Measurements from ENCODE around the gene HGS. TPM values are rescaled to one million over a fixed set of nuclear protein-coding genes. Genes with fewer than 3 reads are reported as not detected.

The HGS gene
- total and polyA plus RNA-seq, 2 of the 13 experiments (the other 11 are each of a cell fraction or from before 2014, with no cell fraction given) = 73.3 to 78.1 TPM

- no peak for TF ChIP-seq THYN1 (CRISPR knock-in tag; IDR thresholded peaks at IDR 0.05; ENCODE audit: borderline replicate concordance, low read depth)
- TF ChIP-seq MAFK (conservative IDR thresholded peaks at IDR 0.05 in 1 of 2, IDR thresholded peaks at IDR 0.05 in 1 of 2; ENCODE audit: low read length in 2 of 2) = peak; percentile 100
- no peak for TF ChIP-seq ZBTB37 (CRISPR knock-in tag; IDR thresholded peaks at IDR 0.05)
- TF ChIP-seq ZBTB38 (CRISPR knock-in tag; IDR thresholded peaks at IDR 0.05) = 0 out of 2 replicates have a peak, but pooled peaks have one; percentile 55
- TF ChIP-seq ZBTB20 (CRISPR knock-in tag; IDR thresholded peaks at IDR 0.05; ENCODE audit: borderline replicate concordance, low read depth) = 0 out of 2 replicates have a peak, but pooled peaks have one; percentile 31
- peak; percentile 81 for TF ChIP-seq ZNF605 (CRISPR knock-in tag; IDR thresholded peaks at IDR 0.05)
- peak; percentile 65; the same call in 1 of the 2 replicates for TF ChIP-seq TOPORS (CRISPR knock-in tag; IDR thresholded peaks at IDR 0.05)
- TF ChIP-seq ZFP91 (CRISPR knock-in tag; IDR thresholded peaks at IDR 0.05; ENCODE audit: borderline replicate concordance) = peak; percentile 53; the same call in 1 of the 2 replicates
- TF ChIP-seq ZNF552 (CRISPR knock-in tag; IDR thresholded peaks at IDR 0.05; ENCODE audit: borderline replicate concordance) = no peak
- TF ChIP-seq ZMYM4 (CRISPR knock-in tag; IDR thresholded peaks at IDR 0.05) = no peak
- peak; percentile 55; the same call in 1 of the 2 replicates for TF ChIP-seq ZSCAN25 (CRISPR knock-in tag; IDR thresholded peaks at IDR 0.05)
- peak; percentile 37; the same call in 1 of the 2 replicates for TF ChIP-seq ZNF598 (CRISPR knock-in tag; IDR thresholded peaks at IDR 0.05; ENCODE audit: borderline replicate concordance)
- TF ChIP-seq REPIN1 (CRISPR knock-in tag; IDR thresholded peaks at IDR 0.05; ENCODE audit: borderline replicate concordance, low read depth) = no peak; the same call in 1 of the 2 replicates
- no peak for TF ChIP-seq HDAC2 (CRISPR knock-in tag; IDR thresholded peaks at IDR 0.05)
- no peak for TF ChIP-seq ZNF18 (CRISPR knock-in tag; IDR thresholded peaks at IDR 0.05; ENCODE audit: insufficient replicate concordance)
- TF ChIP-seq PBX3 (CRISPR knock-in tag; IDR thresholded peaks at IDR 0.05; ENCODE audit: borderline replicate concordance) = no peak
- TF ChIP-seq ZFP1 (CRISPR knock-in tag; IDR thresholded peaks at IDR 0.05) = no peak
- no peak for TF ChIP-seq RBM39 (IDR thresholded peaks at IDR 0.05; ENCODE audit: low read depth, low read length, poor library complexity, severe bottlenecking)
- no peak for TF ChIP-seq ZSCAN30 (CRISPR knock-in tag; IDR thresholded peaks at IDR 0.05)
- peak; percentile 38; the same call in 1 of the 2 replicates for TF ChIP-seq TAF1 (CRISPR knock-in tag; IDR thresholded peaks at IDR 0.05)
- peak; percentile 20 for TF ChIP-seq HNRNPLL (IDR thresholded peaks at IDR 0.05; ENCODE audit: low read depth, low read length, poor library complexity, severe bottlenecking)
- no peak for TF ChIP-seq HOXA9 (CRISPR knock-in tag; IDR thresholded peaks at IDR 0.05; ENCODE audit: borderline replicate concordance)
These were observed 38.6 kb downstream of the HGS start (continued) for GRCh38 chr17:81722184-81723120.
